K562 (cell line): ENCODE results near the gene NENF. TPM values are rescaled to one million over a fixed set of nuclear protein-coding genes. Genes with fewer than 3 reads are reported as not detected.
A peak's percentile ranks its signal among the peaks of the same experiment; 100 is the strongest.

Experiments used
- CCNT2 ChIP-seq: IDR thresholded peaks from 2 replicates; pipeline ENCODE4 v1.6.1; 2011; ENCODE audit warnings: borderline replicate concordance, low read depth, mild to moderate bottlenecking, moderate library complexity, mixed read lengths, low read length; ENCODE audit not compliant: insufficient read length; ENCODE audit errors: extremely low read depth
- CREM ChIP-seq: IDR thresholded peaks from 2 replicates; pipeline ENCODE4 v1.6.1; 2014; ENCODE audit warnings: antibody characterized with exemption, low read depth
- E2F4 ChIP-seq: sonication (generic); formaldehyde crosslinking; IDR thresholded peaks from 2 replicates; pipeline ENCODE4 v1.8.0; 2022; ENCODE audit warnings: mild to moderate bottlenecking, low read depth, missing genetic modification reagents
- MNT ChIP-seq, 2 experiments: fragments of 450-650 bp; conservative IDR thresholded peaks; 2 replicates each; pipeline ENCODE4 v1.6.1; 2017; ENCODE audit warnings: mild to moderate bottlenecking in 2 of 2, moderate library complexity in 2 of 2
- NCOR1 ChIP-seq: fragments of 450-650 bp; IDR thresholded peaks from 2 replicates; pipeline ENCODE4 v1.6.1; 2016; ENCODE audit warnings: mild to moderate bottlenecking, moderate library complexity
- POLR2AphosphoS5 ChIP-seq: IDR thresholded peaks from 2 replicates; pipeline ENCODE4 v1.6.1; 2011; ENCODE audit warnings: mild to moderate bottlenecking, low read depth, low read length, moderate library complexity; ENCODE audit not compliant: control insufficient read depth, insufficient read depth
- POLR2B ChIP-seq: fragments of 450-650 bp; IDR thresholded peaks from 2 replicates; pipeline ENCODE4 v1.6.1; 2018; ENCODE audit warnings: low read depth; ENCODE audit not compliant: partially characterized antibody
- PRDM10 ChIP-seq: fragments of 450-650 bp; IDR thresholded peaks from 2 replicates; pipeline ENCODE4 v1.6.1; 2018; ENCODE audit not compliant: partially characterized antibody
- SUPT5H ChIP-seq: fragments of 450-650 bp; IDR thresholded peaks from 2 replicates; pipeline ENCODE4 v1.6.1; 2016
- TFAP4 ChIP-seq: sonication (generic); formaldehyde crosslinking; IDR thresholded peaks from 2 replicates; pipeline ENCODE4 v1.8.0; 2022; ENCODE audit warnings: missing genetic modification reagents, mild to moderate bottlenecking, moderate library complexity, borderline replicate concordance
- ZBTB33 ChIP-seq: sonication (generic); formaldehyde crosslinking; IDR thresholded peaks from 2 replicates; pipeline ENCODE4 v1.8.1; 2023; ENCODE audit warnings: mild to moderate bottlenecking, missing genetic modification reagents
- ZNF12 ChIP-seq: sonication (generic); formaldehyde crosslinking; IDR thresholded peaks from 2 replicates; pipeline ENCODE4 v1.4.0; 2020; ENCODE audit warnings: mild to moderate bottlenecking, missing genetic modification reagents
- ZNF511 ChIP-seq: sonication (generic); formaldehyde crosslinking; IDR thresholded peaks from 2 replicates; pipeline ENCODE4 v1.8.0; 2022; ENCODE audit warnings: mild to moderate bottlenecking, missing genetic modification reagents
- ZNF551 ChIP-seq: fragments of 250-450 bp; sonication (Bioruptor Pico); IDR thresholded peaks from 2 replicates; pipeline ENCODE4 v1.5.0; 2021; ENCODE audit warnings: mild to moderate bottlenecking, moderate library complexity
- ZNF696 ChIP-seq: fragments of 250-450 bp; sonication (Bioruptor Pico); conservative IDR thresholded peaks from 2 replicates; pipeline ENCODE4 v1.4.0; 2020; ENCODE audit warnings: mild to moderate bottlenecking, moderate library complexity
- polyA plus RNA-seq, 8 experiments: library from polyadenylated mRNA; depleted of rRNA in 4 of 8; stranded (reverse) in 5 of 8; unstranded in 3 of 8; fragments of >200 nt; fragmentation: Nextera tagmentation in 2 of 8; fragmentation: Illumina TruSeq in 1 of 8; extraction: Ambion mirVana in 2 of 8; extraction: Trizol in 1 of 8; gene quantifications; 2 replicates each; pipeline versions ENCODE4 v1.2.1 to v1.2.3, GENCODE V29; 2011 to 2014; ENCODE audit warnings: inconsistent platforms in 1 of 8, missing spikeins in 1 of 8
- total RNA-seq, 7 experiments: library from RNA; depleted of rRNA in 6 of 7; stranded (reverse); fragments of >200 nt in 6 of 7; fragmentation: Illumina TruSeq in 2 of 7; extraction: Trizol in 2 of 7; gene quantifications; 2 replicates each; pipeline versions ENCODE4 v1.2.1 to v1.2.3, GENCODE V29; 2011 to 2021; ENCODE audit warnings: low replicate concordance in 1 of 7

The NENF gene
- total and polyA plus RNA-seq, 9 of the 15 experiments (the other 6 are each of a cell fraction or from before 2014, with no cell fraction given) = 6.1 to 100 (median 72.8) TPM

GRCh38 chr1:212432661-212433576 is at the start of gene NENF (continued):
- no peak for TF ChIP-seq E2F4 (CRISPR knock-in tag)
- TF ChIP-seq TFAP4 (CRISPR knock-in tag) = peak; percentile 79
- 0 out of 2 replicates have a peak, but pooled peaks have one; percentile 29 for TF ChIP-seq ZNF12 (CRISPR knock-in tag)
- no peak for TF ChIP-seq ZNF551 (CRISPR knock-in tag)
- TF ChIP-seq CREM = no peak
- TF ChIP-seq POLR2AphosphoS5 = peak; percentile 78
- TF ChIP-seq NCOR1 = no peak
- TF ChIP-seq PRDM10 = no peak
- TF ChIP-seq ZBTB33 = 0 out of 2 replicates have a peak, but pooled peaks have one; percentile 37
- peak; percentile 63 for TF ChIP-seq POLR2B
- TF ChIP-seq SUPT5H = peak; percentile 77
- 0 out of 4 replicates have a peak, but pooled peaks of 1 of the 2 experiments have one; percentile 20 for TF ChIP-seq MNT (conservative IDR thresholded peaks at IDR 0.05)
- peak; percentile 87 for TF ChIP-seq CCNT2
- 0 out of 2 replicates have a peak, but pooled peaks have one; percentile 12 for TF ChIP-seq ZNF511
- no peak for TF ChIP-seq ZNF696
